ENCODE data around the gene FLVCR1. TPM values are rescaled to one million over a fixed set of nuclear protein-coding genes. Genes with fewer than 3 reads are reported as not detected.

The FLVCR1 gene
- total RNA-seq, 2 donors from 2014 or later = 47.3 to 49.2 TPM

- H3K4me1 ChIP-seq (ENCODE audit: control insufficient read depth, insufficient read depth, low read length) = no peaks in the 10 kb centered on the region
- peaks cover 14% of the 10 kb centered on the region for H3K27me3 ChIP-seq (ENCODE audit: control insufficient read depth, insufficient read depth, low read length, poor library complexity, severe bottlenecking)
- peaks cover 4% of the 10 kb centered on the region for H3K9me3 ChIP-seq (ENCODE audit: control insufficient read depth, low read length)
- DNase-seq = no peak
- H3K9ac ChIP-seq (ENCODE audit: extremely low read depth, low read length, poor library complexity, severe bottlenecking) = no peak overlapping the region
- Mint-ChIP-seq H3K27ac (no peak overlapping the region), H3K4me1 (peaks cover 10% of the 10 kb centered on the region), H3K27me3 (ENCODE audit: insufficient read depth) (peaks cover 23% of the 10 kb centered on the region), H3K4me3 (no peak overlapping the region), H3K9me3 (peaks cover 12% of the 10 kb centered on the region), H3K36me3 (ENCODE audit: low read depth) (no peaks in the 10 kb centered on the region)
- 80 to 98% methylated on average over 1 to 4 of the region's 4 CpGs for WGBS, 2 experiments (ENCODE audit: insufficient coverage in 1 of 2, insufficient read length in 1 of 2)
- no peak for TF ChIP-seq CTCF (conservative IDR thresholded peaks at IDR 0.05)
- H3K36me3 ChIP-seq (ENCODE audit: control insufficient read depth, insufficient read depth, low read length) = no peaks in the 10 kb centered on the region
- no peak overlapping the region for H3K27ac ChIP-seq (ENCODE audit: low read depth, low read length)
- H3K4me3 ChIP-seq (ENCODE audit: low read length) = no peak overlapping the region
Measured at GRCh38 chr1:212945463-212946160, 87.5 kb downstream of the FLVCR1 start.

DNA sequence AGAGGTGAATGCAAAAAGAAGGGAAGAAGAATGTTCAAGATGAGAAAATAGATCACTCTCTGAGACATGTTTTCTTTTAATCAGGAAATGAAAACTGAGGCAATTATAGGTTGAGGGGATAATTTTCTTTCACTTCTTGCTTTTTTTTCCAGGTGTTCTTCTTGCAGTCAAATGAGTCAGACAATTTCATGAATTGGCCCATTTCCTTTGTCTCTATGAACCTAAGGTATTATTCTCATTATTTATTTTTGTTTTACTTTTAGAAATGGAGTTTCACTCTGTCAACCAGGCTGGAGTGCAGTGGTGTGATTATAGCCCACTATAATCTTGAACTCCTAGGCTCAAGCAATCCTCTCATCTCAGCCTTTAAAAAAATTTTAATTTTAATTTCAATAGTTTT lies 88.8 kb downstream of the FLVCR1 start:
- Histone ChIP-seq H3K27ac (ENCODE audit: low read depth, low read length) (no peak overlapping the region), H3K9me3 (ENCODE audit: control insufficient read depth, low read length) (no peaks in the 10 kb centered on the region), H3K4me1 (ENCODE audit: control insufficient read depth, insufficient read depth, low read length) (no peaks in the 10 kb centered on the region), H3K36me3 (ENCODE audit: control insufficient read depth, insufficient read depth, low read length) (no peaks in the 10 kb centered on the region), H3K9ac (ENCODE audit: extremely low read depth, low read length, poor library complexity, severe bottlenecking) (no peak overlapping the region), H3K4me3 (ENCODE audit: low read length) (no peak overlapping the region), H3K27me3 (ENCODE audit: control insufficient read depth, insufficient read depth, low read length, poor library complexity, severe bottlenecking) (peaks cover 14% of the 10 kb centered on the region)
- TF ChIP-seq CTCF (conservative IDR thresholded peaks at IDR 0.05) = no peak
- no peak for DNase-seq
- no peak overlapping the region for H3K4me3 Mint-ChIP-seq
- H3K27ac Mint-ChIP-seq = no peak overlapping the region
- peaks cover 23% of the 10 kb centered on the region for H3K27me3 Mint-ChIP-seq (ENCODE audit: insufficient read depth)
- peaks cover 4% of the 10 kb centered on the region for H3K4me1 Mint-ChIP-seq
- H3K9me3 Mint-ChIP-seq = peaks cover 7% of the 10 kb centered on the region
- no peaks in the 10 kb centered on the region for H3K36me3 Mint-ChIP-seq (ENCODE audit: low read depth)

Other genes with a start within 250 kb of the FLVCR1 start
- 10 to 100 TPM; 12.6 to 24.0 TPM for gene ATF3, start 249.5 kb upstream of the FLVCR1 start, total RNA-seq
- gene BATF3, start 158.4 kb upstream of the FLVCR1 start, total RNA-seq = 1 to 10 TPM; 1.5 to 4.0 TPM
- 10 to 100 TPM; 47.6 to 57.7 TPM for gene NSL1, start 66.5 kb upstream of the FLVCR1 start, total RNA-seq
- gene TATDN3, start 66.4 kb upstream of the FLVCR1 start, total RNA-seq = 10 to 100 TPM; 14.9 to 26.3 TPM
- gene SPATA45, start 10.6 kb upstream of the FLVCR1 start, total RNA-seq = not detected
- 10 to 100 TPM; 13.7 to 30.2 TPM for gene VASH2, start 92.3 kb downstream of the FLVCR1 start, total RNA-seq
- 10 to 100 TPM; 55.8 to 60.4 TPM for gene ANGEL2, start 157.6 kb downstream of the FLVCR1 start, total RNA-seq
- gene RPS6KC1, start 193.0 kb downstream of the FLVCR1 start, total RNA-seq = 10 to 100 TPM; 31.4 to 36.3 TPM